Activated CD4-positive, alpha-beta memory T cell treated with anti-CD3 and anti-CD28 coated beads for 36 hours (primary cell): ENCODE measurements around the gene BBLN. TPM values are rescaled to one million over a fixed set of nuclear protein-coding genes. Genes with fewer than 3 reads are reported as not detected.

Source experiments
- CTCF ChIA-PET: fragments of 350-600 bp; sonication (Branson Sonifier 250); formaldehyde crosslinking; loops from one replicate; lab custom pipeline; 2021; ENCODE audit warnings: antibody characterized with exemption, inconsistent platforms; lab: Charles Lee
- POLR2A ChIA-PET: fragments of 350-600 bp; sonication (Branson Sonifier 250); formaldehyde crosslinking; loops from one replicate; lab custom pipeline; 2021; ENCODE audit warnings: antibody characterized with exemption; lab: Charles Lee
- DNase-seq: peaks from one replicate; pipeline ENCODE4 v3.0.0-alpha.2; 2020
- H3K27ac Mint-ChIP-seq: one replicate; pipeline ENCODE4 v1.8.0; 2021; ENCODE audit warnings: mixed read lengths
- H3K27me3 Mint-ChIP-seq: one replicate; pipeline ENCODE4 v1.8.0; 2021; ENCODE audit warnings: mixed read lengths
- H3K36me3 Mint-ChIP-seq: one replicate; pipeline ENCODE4 v1.8.0; 2021; ENCODE audit warnings: mixed read lengths
- H3K4me1 Mint-ChIP-seq: one replicate; pipeline ENCODE4 v1.8.0; 2021; ENCODE audit warnings: low read depth, mixed read lengths
- H3K4me3 Mint-ChIP-seq: one replicate; pipeline ENCODE4 v1.8.0; 2021; ENCODE audit warnings: mild to moderate bottlenecking, mixed read lengths
- H3K9me3 Mint-ChIP-seq: one replicate; pipeline ENCODE4 v1.8.0; 2021; ENCODE audit warnings: mixed read lengths
- intact Hi-C: fragments of 100-400 bp; cut with micrococcal nuclease; formaldehyde crosslinking; loops from one replicate; pipeline ENCODE4 v1.15.1; 2023
- total RNA-seq, 2 experiments: library from RNA; stranded (reverse); gene quantifications; one replicate each; pipeline ENCODE4 v1.2.3, GENCODE V29; 2021

The BBLN gene
- total RNA-seq, 2 experiments from 2014 or later, result 86.9 to 90.1 TPM

- DNase-seq, result no peak
- H3K9me3 Mint-ChIP-seq, result no peaks in the 10 kb centered on the region
- H3K27ac Mint-ChIP-seq, result no peak overlapping the region
- intact Hi-C loops, result no loop called here
- peaks cover 15% of the 10 kb centered on the region for H3K4me1 Mint-ChIP-seq
- CTCF ChIA-PET, result no interaction called here
- no peaks in the 10 kb centered on the region for H3K36me3 Mint-ChIP-seq
- H3K4me3 Mint-ChIP-seq, result no peak overlapping the region
- POLR2A ChIA-PET, result no interaction called here
- H3K27me3 Mint-ChIP-seq, result no peaks in the 10 kb centered on the region
Measured at GRCh38 chr9:128139621-128140020, 20.4 kb upstream of the BBLN start.

- POLR2A ChIA-PET, result no interaction called here
- intact Hi-C loops, result no loop called here
Measured at GRCh38 chr9:128141604-128142003, 18.5 kb upstream of the BBLN start.

GRCh38 chr9:128142061-128142460 lies 18.0 kb upstream of the BBLN start:
- H3K4me1 Mint-ChIP-seq, result peaks cover 15% of the 10 kb centered on the region
- H3K27me3 Mint-ChIP-seq, result no peaks in the 10 kb centered on the region
- ChIA-PET CTCF (interaction anchor here (0.9 kb wide), 1 partner anchor 25 kb away, joined by 3 read pairs; no protein-coding TSS in a partner anchor), POLR2A (no interaction called here)
- no peak overlapping the region for H3K27ac Mint-ChIP-seq
- intact Hi-C loops, result no loop called here
- H3K4me3 Mint-ChIP-seq, result no peak overlapping the region
- no peak for DNase-seq
- H3K36me3 Mint-ChIP-seq, result no peaks in the 10 kb centered on the region
- no peaks in the 10 kb centered on the region for H3K9me3 Mint-ChIP-seq

More at GRCh38 chr9:128141604-128142003, 18.5 kb upstream of the BBLN start:
- H3K27me3 Mint-ChIP-seq, result no peaks in the 10 kb centered on the region
- H3K36me3 Mint-ChIP-seq, result no peaks in the 10 kb centered on the region
- no peak for DNase-seq
- peaks cover 15% of the 10 kb centered on the region for H3K4me1 Mint-ChIP-seq
- H3K9me3 Mint-ChIP-seq, result no peaks in the 10 kb centered on the region
- H3K4me3 Mint-ChIP-seq, result no peak overlapping the region
- H3K27ac Mint-ChIP-seq, result no peak overlapping the region
- CTCF ChIA-PET, result no interaction called here

GRCh38 chr9:128142596-128142995 lies 17.5 kb upstream of the BBLN start:
- POLR2A ChIA-PET, result no interaction called here
- CTCF ChIA-PET, result interaction anchor here (0.9 to 1.0 kb wide), 2 partner anchors 25 to 75 kb away, joined by 3 read pairs; partner anchors contain the start of gene NAIF1
- Mint-ChIP-seq H3K27me3 (no peaks in the 10 kb centered on the region), H3K4me3 (no peak overlapping the region), H3K9me3 (no peaks in the 10 kb centered on the region), H3K4me1 (peaks cover 15% of the 10 kb centered on the region), H3K36me3 (no peaks in the 10 kb centered on the region), H3K27ac (no peak overlapping the region)
- no peak for DNase-seq
- intact Hi-C loops, result no loop called here

- Mint-ChIP-seq H3K27me3 (no peaks in the 10 kb centered on the region), H3K9me3 (no peaks in the 10 kb centered on the region), H3K4me3 (no peak overlapping the region), H3K36me3 (no peaks in the 10 kb centered on the region), H3K4me1 (peaks cover 15% of the 10 kb centered on the region), H3K27ac (no peak overlapping the region)
- ChIA-PET POLR2A (no interaction called here), CTCF (interaction anchor here (1.0 kb wide), 1 partner anchor 76 kb away, joined by 3 read pairs; the partner anchor contains the start of gene NAIF1)
- no peak for DNase-seq
- intact Hi-C loops, result no loop called here
Measured at GRCh38 chr9:128143525-128144238, 16.4 kb upstream of the BBLN start.

GRCh38 chr9:128144239-128145181 lies 15.6 kb upstream of the BBLN start:
- DNase-seq, result no peak
- Mint-ChIP-seq H3K36me3 (no peaks in the 10 kb centered on the region), H3K4me1 (peaks cover 15% of the 10 kb centered on the region), H3K9me3 (no peaks in the 10 kb centered on the region), H3K27me3 (no peaks in the 10 kb centered on the region), H3K4me3 (no peak overlapping the region), H3K27ac (no peak overlapping the region)
- CTCF ChIA-PET, result no interaction called here
- POLR2A ChIA-PET, result no interaction called here
- intact Hi-C loops, result no loop called here

- Mint-ChIP-seq H3K36me3 (no peaks in the 10 kb centered on the region), H3K27ac (no peak overlapping the region), H3K4me1 (peaks cover 15% of the 10 kb centered on the region), H3K27me3 (no peaks in the 10 kb centered on the region), H3K9me3 (no peaks in the 10 kb centered on the region), H3K4me3 (no peak overlapping the region)
- ChIA-PET CTCF (no interaction called here), POLR2A (no interaction called here)
- intact Hi-C loops, result no loop called here
- no peak for DNase-seq
Measured at GRCh38 chr9:128145536-128145935, 14.5 kb upstream of the BBLN start.

- no peaks in the 10 kb centered on the region for H3K9me3 Mint-ChIP-seq
- H3K36me3 Mint-ChIP-seq, result no peaks in the 10 kb centered on the region
Measured at GRCh38 chr9:128145951-128146351, 14.1 kb upstream of the BBLN start.

GRCh38 chr9:128146591-128147120 lies 13.4 kb upstream of the BBLN start:
- peaks cover 15% of the 10 kb centered on the region for H3K4me1 Mint-ChIP-seq
- H3K27ac Mint-ChIP-seq, result no peak overlapping the region
- H3K27me3 Mint-ChIP-seq, result no peaks in the 10 kb centered on the region
- H3K36me3 Mint-ChIP-seq, result no peaks in the 10 kb centered on the region
- DNase-seq, result no peak
- no peak overlapping the region for H3K4me3 Mint-ChIP-seq
- no peaks in the 10 kb centered on the region for H3K9me3 Mint-ChIP-seq
- intact Hi-C loops, result no loop called here
- CTCF ChIA-PET, result interaction anchor here (0.7 kb wide), 1 partner anchor 27 kb away, joined by 3 read pairs; no protein-coding TSS in a partner anchor
- POLR2A ChIA-PET, result no interaction called here

More at GRCh38 chr9:128145951-128146351, 14.1 kb upstream of the BBLN start:
- Mint-ChIP-seq H3K27ac (no peak overlapping the region), H3K27me3 (no peaks in the 10 kb centered on the region), H3K4me1 (peaks cover 15% of the 10 kb centered on the region), H3K4me3 (no peak overlapping the region)
- intact Hi-C loops, result no loop called here
- CTCF ChIA-PET, result no interaction called here
- POLR2A ChIA-PET, result no interaction called here
- DNase-seq, result no peak

GRCh38 chr9:128148509-128149000 lies 11.5 kb upstream of the BBLN start:
- intact Hi-C loops, result no loop called here

GRCh38 chr9:128149001-128149701 lies 10.9 kb upstream of the BBLN start, which contains the start of gene LCN2:
Gene LCN2, plus strand, starts transcription at chr9:128149453. Its CDS starts 73 bp downstream, at chr9:128149526.
- Mint-ChIP-seq H3K27ac (no peak within 1 kb of the TSS), H3K9me3 (no peaks in the 10 kb centered on the region), H3K27me3 (no peaks in the 10 kb centered on the region), H3K4me3 (no peak within 1 kb of the TSS), H3K36me3 (no peaks in the 10 kb centered on the region), H3K4me1 (no peaks in the 10 kb centered on the region)
- CTCF ChIA-PET, result no interaction called here
- POLR2A ChIA-PET, result no interaction called here
- DNase-seq, result no peak
- intact Hi-C loops, result no loop called here

More at GRCh38 chr9:128148509-128149000, 11.5 kb upstream of the BBLN start:
- H3K4me1 Mint-ChIP-seq, result no peaks in the 10 kb centered on the region
- no peak for DNase-seq
- no peaks in the 10 kb centered on the region for H3K36me3 Mint-ChIP-seq
- ChIA-PET CTCF (no interaction called here), POLR2A (no interaction called here)
- H3K9me3 Mint-ChIP-seq, result no peaks in the 10 kb centered on the region
- H3K27me3 Mint-ChIP-seq, result no peaks in the 10 kb centered on the region
- no peak overlapping the region for H3K27ac Mint-ChIP-seq
- H3K4me3 Mint-ChIP-seq, result no peak overlapping the region
